Right lobe of liver (tissue), 6 donors: ENCODE measurements around the gene UNC119. TPM values are rescaled to one million over a fixed set of nuclear protein-coding genes. Genes with fewer than 3 reads are reported as not detected.

Source experiments
- ATAC-seq, 4 donors: fragments of 200-7000 bp; cut with Tn5 transposase; one replicate each; pipeline ENCODE4 v1.9.1; 2020; ENCODE audit warnings: mild to moderate bottlenecking in 4 of 4, moderate library complexity in 4 of 4
- DNase-seq, 3 donors: peaks; one replicate each; pipeline ENCODE4 v3.0.0-alpha.2; 2020
- H3K27ac ChIP-seq, 3 donors: fragments of 200-600 bp; one replicate each; pipeline ENCODE4 v1.8.0; 2022
- H3K27me3 ChIP-seq, 2 donors: fragments of 200-600 bp; one replicate each; pipeline ENCODE4 v1.8.0; 2022
- H3K36me3 ChIP-seq, 4 donors: fragments of 200-600 bp; sonication (generic) in 1 of 4; one replicate each; pipeline versions ENCODE4 v1.5.1 to v1.8.0; 2017 to 2022; ENCODE audit warnings: control low read depth in 1 of 4
- H3K4me1 ChIP-seq, 4 donors: fragments of 200-600 bp; sonication (generic) in 1 of 4; one replicate each; pipeline versions ENCODE4 v1.5.1 to v1.8.0; 2017 to 2022; ENCODE audit warnings: control low read depth in 1 of 4
- H3K4me3 ChIP-seq, 3 donors: fragments of 200-600 bp; one replicate each; pipeline ENCODE4 v1.8.0; 2022
- H3K9me3 ChIP-seq, 4 donors: fragments of 200-600 bp; sonication (generic) in 1 of 4; one replicate each; pipeline versions ENCODE4 v1.5.1 to v1.8.0; 2017 to 2022; ENCODE audit warnings: control low read depth in 1 of 4
- POLR2A ChIP-seq: fragments of 450-650 bp; IDR thresholded peaks from one replicate; pipeline ENCODE4 v1.6.1; 2017; ENCODE audit warnings: antibody characterized with exemption, mild to moderate bottlenecking
- WGBS: methylation state at CpG from one replicate; pipeline ENCODE4 v1.1.6; 2018; ENCODE audit warnings: low coverage, low lambda C conversion rate; ENCODE audit not compliant: insufficient coverage; ENCODE audit errors: missing lambda C conversion rate; 5-methylcytosine and 5-hydroxymethylcytosine counted together
- intact Hi-C, 2 donors: fragments of 100-400 bp; cut with DNase I; formaldehyde crosslinking; loops; one replicate each; pipeline versions ENCODE4 v1.11.2 to v1.14.1; 2022
- total RNA-seq, 6 experiments: library from RNA; depleted of rRNA in 2 of 6; stranded (reverse); fragments of >200 nt in 2 of 6; fragmentation: NEBNext Ultra II Directional in 3 of 6; extraction: Animal tissue kit (Norgen Biotek cat#: 25700) in 3 of 6; gene quantifications; one replicate each; pipeline versions ENCODE4 v1.1.0 to v1.2.4, GENCODE V29; 2016 to 2023
- TF ChIP-seq, protein P1 (sequence below), 4 donors: fragments of 200-600 bp in 3 of 4; fragments of 450-650 bp in 1 of 4; IDR thresholded peaks; one replicate each; pipeline versions ENCODE4 v1.5.1 to v1.8.0; 2016 to 2022; ENCODE audit warnings: antibody characterized with exemption in 4 of 4, mild to moderate bottlenecking in 2 of 4
- donor health status: DM: no; HTN: yes; CAD: no.
- donor health status: DM: no; HTN: no; CAD: no.
- donor health status: DM: no; HTN: no; CAD: no.
- donor health status: DM: no; HTN: yes; CAD: no.
- donor health status: DM: no; HTN: yes; CAD: no.

Gene UNC119
- total RNA-seq, 6 experiments from 2014 or later, result 11.5 to 37.8 (median 13.1) TPM

DNA sequence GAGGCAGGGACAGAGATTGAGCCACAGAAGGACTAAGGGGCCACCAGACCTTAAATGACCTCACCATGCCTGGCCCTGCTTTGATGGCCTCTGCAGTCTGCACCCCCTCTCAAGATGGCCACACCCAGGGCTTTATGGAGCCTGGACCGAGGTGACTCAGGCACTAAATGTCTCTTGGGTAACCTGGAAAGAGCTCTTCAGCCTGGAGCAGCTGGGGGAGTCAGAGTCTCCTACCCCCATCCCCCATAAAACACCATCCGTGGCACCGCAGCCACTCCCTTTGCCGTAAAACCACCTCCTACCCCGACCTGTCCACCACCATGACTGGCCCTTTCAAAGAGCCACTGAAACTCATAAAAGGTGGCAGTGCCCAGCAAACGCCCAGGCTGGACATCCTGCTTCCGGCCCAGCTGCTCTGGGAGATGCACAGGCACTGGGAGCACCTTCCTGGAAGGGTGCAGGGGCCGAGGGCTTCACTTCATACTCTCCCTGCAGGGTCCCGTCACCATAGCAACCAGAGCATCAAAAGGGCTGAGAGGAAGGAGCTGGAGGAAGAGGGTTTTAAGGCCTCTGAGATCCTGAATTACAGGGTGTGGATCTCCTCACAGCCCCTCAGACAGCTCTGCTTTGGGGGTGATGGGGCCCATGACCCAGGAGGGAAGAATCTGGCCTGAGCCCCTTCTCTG, 24.0 kb downstream of the UNC119 start:
- WGBS, result 93% methylated on average over 5 of the region's 9 CpGs
- no peak for ATAC-seq

DNA sequence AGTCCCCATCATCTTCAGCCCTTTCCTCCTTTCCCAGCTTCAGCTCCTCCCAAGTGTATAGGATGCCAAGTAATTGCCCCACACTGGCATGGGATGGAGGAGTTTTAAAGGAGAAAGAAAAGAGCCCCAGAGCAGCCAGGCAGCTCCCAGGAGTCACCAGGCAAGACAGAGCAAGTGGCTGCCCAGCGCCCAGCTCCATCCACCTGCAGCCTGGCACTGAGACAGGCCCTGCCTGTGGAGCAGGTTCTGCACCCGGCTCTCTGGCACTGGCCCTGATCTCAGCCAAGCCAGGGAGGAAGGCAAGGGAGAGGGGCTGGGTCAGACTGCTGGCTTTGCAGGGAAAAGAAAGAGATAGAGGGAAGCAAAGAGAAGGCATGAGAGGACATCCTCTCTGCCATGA, 24.6 kb downstream of the UNC119 start:
- Histone ChIP-seq H3K4me3 (no peak overlapping the region), H3K27ac (no peak overlapping the region), H3K4me1 (no peaks in the 10 kb centered on the region), H3K9me3 (no peaks in the 10 kb centered on the region), H3K27me3 (no peaks in the 10 kb centered on the region), H3K36me3 (no peaks in the 10 kb centered on the region)
- ATAC-seq, result no peak
- no peak for TF ChIP-seq POLR2A
- TF ChIP-seq, protein P1, sequence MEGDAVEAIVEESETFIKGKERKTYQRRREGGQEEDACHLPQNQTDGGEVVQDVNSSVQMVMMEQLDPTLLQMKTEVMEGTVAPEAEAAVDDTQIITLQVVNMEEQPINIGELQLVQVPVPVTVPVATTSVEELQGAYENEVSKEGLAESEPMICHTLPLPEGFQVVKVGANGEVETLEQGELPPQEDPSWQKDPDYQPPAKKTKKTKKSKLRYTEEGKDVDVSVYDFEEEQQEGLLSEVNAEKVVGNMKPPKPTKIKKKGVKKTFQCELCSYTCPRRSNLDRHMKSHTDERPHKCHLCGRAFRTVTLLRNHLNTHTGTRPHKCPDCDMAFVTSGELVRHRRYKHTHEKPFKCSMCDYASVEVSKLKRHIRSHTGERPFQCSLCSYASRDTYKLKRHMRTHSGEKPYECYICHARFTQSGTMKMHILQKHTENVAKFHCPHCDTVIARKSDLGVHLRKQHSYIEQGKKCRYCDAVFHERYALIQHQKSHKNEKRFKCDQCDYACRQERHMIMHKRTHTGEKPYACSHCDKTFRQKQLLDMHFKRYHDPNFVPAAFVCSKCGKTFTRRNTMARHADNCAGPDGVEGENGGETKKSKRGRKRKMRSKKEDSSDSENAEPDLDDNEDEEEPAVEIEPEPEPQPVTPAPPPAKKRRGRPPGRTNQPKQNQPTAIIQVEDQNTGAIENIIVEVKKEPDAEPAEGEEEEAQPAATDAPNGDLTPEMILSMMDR (IDR thresholded peaks at IDR 0.05), result no peak
- DNase-seq, result no peak
- intact Hi-C loops, result no loop called here
- WGBS, result 86% methylated on average over 1 of the region's 2 CpGs

More for the DNA sequence above, 24.0 kb downstream of the UNC119 start:
- intact Hi-C loops, result no loop called here
- Histone ChIP-seq H3K4me1 (no peaks in the 10 kb centered on the region), H3K36me3 (no peaks in the 10 kb centered on the region), H3K27ac (no peak overlapping the region), H3K9me3 (no peaks in the 10 kb centered on the region), H3K4me3 (no peak overlapping the region), H3K27me3 (no peaks in the 10 kb centered on the region)
- TF ChIP-seq, protein P1 (IDR thresholded peaks at IDR 0.05), result no peak
- no peak for TF ChIP-seq POLR2A
- DNase-seq, result no peak

DNA sequence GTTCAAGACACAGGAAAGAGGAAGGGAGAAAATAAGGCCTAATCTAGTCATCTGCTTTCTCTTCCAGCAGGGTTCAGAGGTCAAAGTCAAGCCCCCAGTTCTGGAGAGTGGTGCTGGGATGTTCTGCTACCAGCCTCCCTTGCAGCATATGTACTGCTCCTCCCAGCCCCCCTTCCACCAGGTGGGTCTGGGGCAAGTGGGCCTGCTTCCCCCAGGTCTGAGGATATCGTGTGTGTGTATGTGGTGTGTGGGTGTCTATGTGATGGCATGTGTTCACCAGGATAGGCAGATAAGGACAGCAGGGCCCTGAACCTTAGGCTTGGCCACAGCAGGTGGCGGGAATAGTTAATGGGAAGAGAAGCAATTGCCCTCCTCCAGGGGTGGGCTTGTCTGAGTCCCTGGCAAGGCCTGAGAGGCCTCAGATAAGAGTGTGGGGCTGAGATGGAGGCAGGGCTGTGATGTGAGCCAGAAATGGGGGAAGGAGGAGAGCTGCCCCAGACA, 25.2 kb downstream of the UNC119 start:
- DNase-seq (no peak), ATAC-seq (no peak)
- intact Hi-C loops, result no loop called here
- Histone ChIP-seq H3K36me3 (no peaks in the 10 kb centered on the region), H3K27ac (no peak overlapping the region), H3K9me3 (no peaks in the 10 kb centered on the region), H3K4me1 (no peaks in the 10 kb centered on the region), H3K4me3 (no peak overlapping the region), H3K27me3 (no peaks in the 10 kb centered on the region)
- no peak for TF ChIP-seq POLR2A
- TF ChIP-seq, protein P1 (IDR thresholded peaks at IDR 0.05), result no peak
- WGBS, result 83% methylated on average over 2 of the region's 2 CpGs

DNA sequence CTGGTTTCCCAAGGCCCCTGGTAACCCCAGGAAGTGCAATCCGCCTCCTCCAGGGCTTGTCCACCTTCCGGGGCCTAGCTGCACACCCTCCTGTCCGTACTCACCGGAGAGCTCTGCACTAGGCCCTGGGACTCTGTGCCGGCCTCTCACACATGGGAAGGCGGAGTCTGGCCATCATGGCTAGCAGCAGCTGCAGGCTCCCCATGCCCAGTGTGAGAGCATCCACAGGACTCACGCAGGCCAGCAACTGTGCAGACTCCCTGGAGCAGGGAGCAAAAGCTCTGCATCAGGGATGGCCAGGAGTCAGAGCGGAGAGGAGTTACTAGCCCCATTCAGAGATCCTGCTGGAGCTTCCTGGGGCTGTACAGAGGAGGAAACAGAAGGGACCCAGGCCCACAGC, 26.0 kb downstream of the UNC119 start:
- no peak for TF ChIP-seq POLR2A
- TF ChIP-seq, protein P1 (IDR thresholded peaks at IDR 0.05), result no peak
- 72% methylated on average over 2 of the region's 8 CpGs for WGBS
- DNase-seq (no peak), ATAC-seq (no peak)
- Histone ChIP-seq H3K9me3 (no peaks in the 10 kb centered on the region), H3K27ac (no peak overlapping the region), H3K27me3 (no peaks in the 10 kb centered on the region), H3K36me3 (no peaks in the 10 kb centered on the region), H3K4me3 (no peak overlapping the region), H3K4me1 (no peaks in the 10 kb centered on the region)
- intact Hi-C loops, result no loop called here
